AG04449 (cell line): ENCODE results near the gene STAT1.

ENCODE experiments used
- CTCF ChIA-PET: fragments of 350-600 bp; formaldehyde crosslinking; extraction: SDS; loops from one replicate; lab custom pipeline; 2021; ENCODE audit warnings: antibody characterized with exemption; lab: Yijun Ruan, JAX
- POLR2A ChIA-PET: fragments of 400-600, 350-600 bp; formaldehyde crosslinking; extraction: SDS; loops from one replicate; lab custom pipeline; 2020; ENCODE audit warnings: antibody characterized with exemption, inconsistent platforms; lab: Yijun Ruan, JAX
- DNase-seq: peaks from one replicate; pipeline ENCODE4 v3.0.0-alpha.2; 2010; ENCODE audit warnings: low read depth, low spot score
- H3K4me3 ChIP-seq: 2 replicates; pipeline ENCODE4 v1.5.1; 2011; ENCODE audit warnings: low read depth, mild to moderate bottlenecking, control low read depth, low read length
- CTCF ChIP-seq: IDR thresholded peaks from one replicate; pipeline ENCODE4 v1.5.1; 2011; ENCODE audit warnings: mild to moderate bottlenecking, moderate library complexity, low read length, control low read depth, inconsistent platforms; ENCODE audit not compliant: insufficient read depth; ENCODE audit errors: missing control alignments

The STAT1 gene

GRCh38 chr2:190987938-190988337 lies 26.0 kb downstream of the STAT1 start:
- DNase-seq, result no peak
- no peak overlapping the region for H3K4me3 ChIP-seq
- CTCF ChIA-PET, result interaction anchor here (1.5 to 2.8 kb wide), 4 partner anchors 8 to 16 kb away, joined by 3 to 10 read pairs (median 7); no protein-coding TSS in a partner anchor
- no peak for TF ChIP-seq CTCF
- POLR2A ChIA-PET, result interaction anchor here (1.4 kb wide), 1 partner anchor 14 kb away, joined by 3 read pairs; no protein-coding TSS in a partner anchor

GRCh38 chr2:190987116-190987515 lies 26.9 kb downstream of the STAT1 start:
- DNase-seq, result no peak
- no peak for TF ChIP-seq CTCF
- POLR2A ChIA-PET, result no interaction called here
- CTCF ChIA-PET, result interaction anchor here (1.0 to 2.8 kb wide), 5 partner anchors 9 to 137 kb away, joined by 3 to 10 read pairs (median 5); no protein-coding TSS in a partner anchor
- H3K4me3 ChIP-seq, result no peak overlapping the region

GRCh38 chr2:190986221-190986953 lies 27.6 kb downstream of the STAT1 start:
- DNase-seq, result no peak
- no peak overlapping the region for H3K4me3 ChIP-seq
- ChIA-PET POLR2A (no interaction called here), CTCF (interaction anchor here (2.5 kb wide), 1 partner anchor 10 kb away, joined by 10 read pairs; no protein-coding TSS in a partner anchor)
- TF ChIP-seq CTCF, result no peak

- ChIA-PET POLR2A (interaction anchor here (1.1 kb wide), 1 partner anchor 31 kb away, joined by 3 read pairs; no protein-coding TSS in a partner anchor), CTCF (interaction anchor here (0.6 to 1.5 kb wide), 5 partner anchors 11 to 717 kb away, joined by 3 to 7 read pairs (median 3); no protein-coding TSS in a partner anchor)
- TF ChIP-seq CTCF, result no peak
- H3K4me3 ChIP-seq, result no peak overlapping the region
- DNase-seq, result no peak
These were observed 29.4 kb downstream of the STAT1 start for GRCh38 chr2:190984595-190984994.

GRCh38 chr2:190982262-190983034 lies 31.5 kb downstream of the STAT1 start:
- POLR2A ChIA-PET, result no interaction called here

More at GRCh38 chr2:190982262-190983034, 31.5 kb downstream of the STAT1 start:
- H3K4me3 ChIP-seq, result no peak overlapping the region
- CTCF ChIA-PET, result no interaction called here
- TF ChIP-seq CTCF, result no peak
- DNase-seq, result no peak
